GM18873 (cell line): ENCODE results near the gene WDFY3.

ENCODE experiments used
- ATAC-seq: cut with Tn5 transposase; IDR thresholded peaks from one replicate; pipeline ENCODE4 v1.9.1; 2021; ENCODE audit warnings: mild to moderate bottlenecking, moderate library complexity, moderate number of reproducible peaks; ENCODE audit not compliant: unreplicated experiment, low FRiP score

Gene WDFY3

DNA sequence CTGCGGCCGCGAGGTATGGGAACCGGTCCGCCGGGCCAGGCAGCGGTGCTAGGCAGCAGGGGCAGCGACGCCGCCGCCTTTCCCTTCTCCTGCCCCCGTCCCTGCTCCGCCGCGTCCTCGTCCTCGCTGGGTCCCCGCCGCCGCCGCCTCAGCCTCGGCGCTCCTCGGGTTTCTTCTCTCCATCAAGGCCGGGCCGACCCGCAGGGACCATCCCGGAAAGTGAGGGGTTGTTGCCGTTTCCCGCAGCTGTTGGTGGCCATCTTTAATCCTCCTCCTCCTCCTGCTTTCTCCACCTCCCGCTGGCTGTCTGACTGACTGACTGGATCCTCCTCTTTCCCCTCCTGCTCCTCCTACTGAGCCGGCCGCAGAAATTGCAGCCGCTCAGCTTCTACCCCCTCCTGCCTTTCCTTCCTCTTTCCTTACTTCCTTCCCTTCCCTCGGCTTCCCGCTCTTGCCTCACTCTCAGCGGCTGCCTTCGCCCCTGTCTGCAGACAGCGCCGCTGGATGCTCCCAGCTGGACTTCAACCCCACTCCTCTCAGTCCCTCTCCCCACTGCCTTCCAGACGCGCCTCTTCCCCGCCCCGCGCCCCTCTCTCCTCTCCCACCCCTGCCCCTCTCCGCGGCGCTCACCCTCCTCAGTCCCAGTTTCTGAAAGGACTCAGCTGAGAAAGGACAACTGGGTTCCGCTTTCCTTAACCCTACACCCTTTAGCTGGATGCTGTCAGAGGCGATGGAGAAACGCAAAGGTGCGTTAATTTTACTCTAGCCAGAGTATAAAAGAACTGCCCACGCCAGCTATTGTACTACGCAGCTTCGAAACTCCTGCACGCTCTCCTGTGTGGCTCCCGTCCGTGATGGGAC, at the start of gene WDFY3:
Gene WDFY3 (minus strand): TSS at position 309 of the 861 bp plus-strand sequence. CDS start 106,099 bp downstream, outside the sequence.
- ATAC-seq = no peak

- ATAC-seq = no peak
Observed at GRCh38 chr4:85005865-85006377, 39.4 kb upstream of the WDFY3 start.

DNA sequence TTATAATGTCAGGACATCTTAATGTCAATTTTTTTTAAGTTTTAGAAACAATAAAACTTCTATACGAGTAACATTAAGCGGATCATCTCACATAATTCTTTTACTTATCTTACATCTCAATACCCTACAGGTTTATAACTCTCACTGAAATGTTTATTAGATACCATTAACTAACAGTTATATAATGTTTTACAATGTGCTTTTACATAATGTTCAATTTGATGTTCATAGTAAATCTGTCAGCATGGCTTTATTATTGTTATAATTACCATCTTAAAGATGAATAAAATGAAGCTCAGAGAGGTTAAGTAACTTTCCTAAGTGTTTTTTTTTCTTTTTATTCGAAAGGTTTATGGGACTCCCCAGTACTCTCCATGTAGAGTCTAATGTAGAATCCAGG, 33.9 kb upstream of the WDFY3 start:
- ATAC-seq = no peak

DNA sequence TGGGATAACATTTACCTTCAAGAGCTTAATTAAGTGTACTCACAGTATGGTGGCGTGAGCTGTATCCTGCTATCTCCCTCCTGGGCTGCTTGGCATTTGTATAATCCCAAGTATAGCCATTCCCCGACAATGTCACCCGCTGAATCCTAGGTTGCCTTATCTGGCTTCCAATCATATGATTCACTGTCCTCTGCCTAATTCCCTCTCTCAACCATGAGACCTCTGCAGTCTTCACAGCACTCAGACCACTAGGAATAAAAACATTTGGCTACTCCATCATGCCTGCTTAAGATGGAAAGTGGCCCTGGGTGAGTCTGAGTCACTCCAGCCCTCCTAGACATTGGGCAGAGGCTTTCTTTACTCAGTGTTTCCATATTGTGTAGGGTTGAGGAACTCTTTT, 28.9 kb upstream of the WDFY3 start:
- no peak for ATAC-seq

- no peak for ATAC-seq
Observed at GRCh38 chr4:84994280-84994679, 27.8 kb upstream of the WDFY3 start.

- ATAC-seq = no peak
Observed at GRCh38 chr4:84985952-84986351, 19.5 kb upstream of the WDFY3 start.

DNA sequence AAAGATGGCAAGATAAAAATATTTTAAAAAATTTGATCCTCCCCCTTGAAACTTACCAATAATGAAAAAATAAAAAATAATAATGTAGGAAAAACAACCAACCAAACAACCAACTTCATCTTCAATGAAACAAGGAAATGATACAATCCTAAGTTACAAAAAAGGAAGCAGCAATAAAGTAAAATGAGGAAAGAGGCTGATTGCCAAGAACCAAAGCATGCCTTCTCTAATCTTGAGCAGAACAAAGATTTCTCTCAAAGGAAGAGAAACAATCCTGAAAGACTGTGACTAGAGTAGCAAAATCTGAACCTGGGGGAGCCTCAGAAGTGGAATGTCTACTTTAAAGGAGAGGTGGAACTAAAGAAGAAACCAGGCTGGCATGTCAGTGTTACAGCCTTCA, 10.9 kb upstream of the WDFY3 start:
- ATAC-seq = no peak

DNA sequence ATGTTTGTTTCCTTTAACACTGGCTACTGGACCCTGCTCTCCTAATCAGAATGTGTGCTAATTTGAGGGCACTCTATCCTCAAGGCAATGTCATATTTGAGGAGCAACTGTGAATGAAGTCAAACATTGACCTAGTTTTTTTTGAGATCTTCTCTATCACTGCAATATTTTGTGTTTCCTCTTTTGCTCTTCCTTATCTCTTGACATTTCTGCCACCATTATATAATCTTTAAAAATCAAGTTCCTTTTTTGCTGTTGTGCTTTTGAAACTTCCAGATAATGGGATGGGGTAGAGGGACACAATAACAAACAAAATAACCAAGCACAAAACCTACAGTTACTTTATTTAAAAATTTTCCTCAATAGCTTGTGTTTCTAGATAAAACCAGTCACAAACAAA, 7.4 kb upstream of the WDFY3 start:
- no peak for ATAC-seq

GRCh38 chr4:84971319-84971932, 4.9 kb upstream of the WDFY3 start:
- no peak for ATAC-seq

GRCh38 chr4:84968925-84969324, 2.4 kb upstream of the WDFY3 start:
- no peak for ATAC-seq

DNA sequence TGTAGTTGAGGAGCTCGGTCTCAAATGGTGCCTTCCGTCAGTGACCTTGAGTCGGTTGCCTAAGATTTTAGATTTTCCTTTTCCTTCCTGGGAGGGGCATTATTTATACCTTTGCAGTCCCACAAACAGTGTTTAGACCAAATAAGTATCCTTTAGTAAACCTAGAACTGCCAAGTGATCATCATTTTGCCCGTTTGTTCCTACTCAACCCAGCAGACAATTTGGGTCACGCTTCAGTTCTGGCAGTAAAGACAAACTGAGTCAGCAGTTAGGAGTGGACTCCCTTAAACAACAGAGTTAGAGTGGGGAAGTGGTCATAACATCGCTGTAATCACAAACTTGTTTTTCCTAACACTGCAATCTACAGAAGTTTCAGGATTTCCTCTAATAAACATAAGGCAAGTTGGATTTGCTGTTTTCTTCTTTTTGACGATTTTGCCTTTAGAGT, 777 bp upstream of the WDFY3 start:
- ATAC-seq = no peak

DNA sequence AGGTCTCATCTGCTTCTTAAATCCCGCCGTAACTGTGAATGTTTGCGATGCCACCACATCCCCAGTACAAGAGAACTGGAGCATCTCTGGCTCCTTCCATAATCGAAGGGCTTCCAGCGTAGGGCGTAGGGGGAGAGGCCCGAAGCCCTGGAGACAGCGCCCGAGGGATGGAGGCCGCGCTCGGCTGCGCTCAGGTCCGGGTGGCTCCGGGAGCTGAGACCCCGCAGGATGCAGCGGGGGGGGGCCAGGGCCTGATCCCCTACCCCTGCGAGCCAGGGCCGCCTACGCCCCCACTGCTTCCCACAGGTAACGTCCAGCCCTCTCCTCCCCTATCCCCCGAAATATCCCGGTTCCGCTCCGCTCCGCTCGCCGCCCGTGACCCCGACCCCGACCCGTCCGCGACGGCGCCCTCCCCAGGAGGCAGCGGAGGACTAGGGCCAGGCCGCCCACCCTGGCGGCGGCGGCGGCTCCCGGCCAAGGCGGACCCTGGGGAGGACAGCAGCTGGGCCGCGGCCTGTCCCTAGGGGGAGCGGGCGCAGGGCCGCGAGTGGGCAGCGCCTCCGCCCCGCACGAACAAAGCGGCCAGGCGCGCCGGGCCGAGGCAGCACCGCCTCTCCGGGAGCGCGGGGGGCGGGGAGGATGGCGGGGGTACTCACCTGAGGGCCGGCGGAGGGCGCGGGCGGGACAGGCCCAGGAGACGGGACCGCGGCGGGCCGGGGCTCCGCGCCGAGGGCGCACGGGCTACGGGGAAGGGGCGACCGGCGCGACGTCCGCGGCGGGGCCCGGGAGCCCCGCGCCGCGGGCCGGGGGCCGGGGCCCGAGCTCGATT, 723 bp downstream of the WDFY3 start:
- ATAC-seq = no peak

GRCh38 chr4:84964995-84965552, 1.4 kb downstream of the WDFY3 start:
- no peak for ATAC-seq

GRCh38 chr4:84962102-84962501, 4.4 kb downstream of the WDFY3 start:
- ATAC-seq = no peak

- no peak for ATAC-seq
Observed at GRCh38 chr4:84958434-84958833, 8.1 kb downstream of the WDFY3 start.

DNA sequence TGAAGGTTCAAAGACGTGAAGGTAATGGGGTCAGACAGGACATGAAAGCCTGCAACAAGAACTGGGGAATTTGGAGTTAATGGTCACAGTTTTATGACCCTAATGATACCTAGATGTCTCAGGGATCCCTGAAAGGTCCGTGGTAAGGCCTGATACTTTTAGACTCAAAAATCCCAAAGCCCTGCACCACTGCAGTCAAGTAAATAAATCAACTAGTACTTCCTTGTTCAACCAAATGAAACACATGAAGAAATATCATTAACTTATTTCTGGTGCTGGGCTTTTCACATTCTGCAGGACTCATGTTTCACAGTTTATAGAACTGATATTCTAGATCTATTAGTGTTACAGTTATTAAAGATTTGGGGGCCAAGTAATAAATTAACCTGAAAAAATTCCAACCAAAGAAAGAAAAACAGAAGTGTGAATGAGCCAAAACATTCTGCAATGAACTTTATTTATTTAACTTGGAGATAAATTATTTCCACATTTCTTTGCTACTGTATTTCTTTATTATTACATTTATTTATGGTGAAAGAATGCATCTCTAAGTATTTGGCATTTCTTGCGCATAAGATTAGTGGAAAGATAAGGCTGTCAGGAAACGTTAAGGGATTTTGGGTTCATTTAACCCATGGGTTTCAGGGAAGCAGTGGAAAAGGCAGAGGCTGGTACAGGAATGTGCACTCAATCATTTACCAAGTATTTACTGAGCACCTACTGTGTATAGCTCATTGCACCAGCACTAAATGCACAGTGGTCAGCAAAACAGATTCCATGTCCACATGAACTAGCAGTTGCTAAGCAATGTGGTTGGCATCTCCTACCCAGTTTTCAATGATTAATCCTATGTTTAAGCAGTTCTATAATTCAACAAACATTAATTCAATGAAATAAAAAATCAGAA, 8.7 kb downstream of the WDFY3 start:
- no peak for ATAC-seq

DNA sequence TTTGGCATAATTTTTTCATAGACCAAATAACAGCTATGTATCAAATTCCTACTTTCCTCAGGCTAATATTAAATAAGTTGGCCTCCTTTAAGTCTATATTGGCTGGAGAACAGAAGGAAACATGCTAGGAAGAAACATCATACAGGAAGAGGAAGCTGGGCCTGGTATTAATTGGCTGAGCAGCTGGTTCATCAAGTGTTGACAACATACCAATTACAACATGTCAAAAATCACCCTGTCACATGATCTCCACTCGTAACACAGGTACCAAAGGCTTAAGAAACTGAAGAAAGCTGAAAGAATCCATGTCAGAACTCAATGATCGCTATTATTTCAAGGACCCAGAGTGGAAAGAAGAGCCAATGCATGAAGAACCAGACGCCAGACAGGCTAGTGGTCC, 10.5 kb downstream of the WDFY3 start:
- no peak for ATAC-seq

DNA sequence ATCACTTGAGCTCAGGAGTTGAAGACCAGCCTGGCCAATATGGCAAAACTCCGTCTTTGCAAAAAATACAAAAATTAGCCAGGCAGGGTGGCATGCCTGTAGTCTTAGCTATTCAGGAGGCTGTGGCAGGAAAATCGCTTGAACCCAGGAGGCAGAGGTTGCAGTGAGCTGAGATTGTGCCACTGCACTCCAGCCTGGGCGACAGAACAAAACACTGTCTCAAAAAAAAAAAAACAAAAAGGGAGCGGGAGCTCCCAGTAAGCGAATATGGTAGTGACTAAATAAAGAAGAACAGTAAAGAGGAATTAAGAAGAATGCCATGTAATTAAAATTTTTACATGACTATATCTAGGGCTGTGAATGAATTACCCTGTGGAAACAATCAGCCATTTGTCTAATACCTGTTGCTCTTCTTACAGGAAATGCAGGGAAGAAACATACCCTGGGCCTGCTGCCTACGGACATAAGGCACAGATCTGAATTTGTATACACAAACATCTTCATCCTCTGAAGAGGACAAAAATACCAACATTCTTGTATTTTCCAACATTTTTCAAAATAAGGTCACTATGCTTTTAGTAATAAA, 11.4 kb downstream of the WDFY3 start:
- no peak for ATAC-seq

GRCh38 chr4:84952776-84953175, 13.7 kb downstream of the WDFY3 start:
- no peak for ATAC-seq
